H1 (cell line): Measurements from ENCODE around the gene SPATA32. TPM values are rescaled to one million over a fixed set of nuclear protein-coding genes. Genes with fewer than 3 reads are reported as not detected.

Source experiments
- CTCF ChIA-PET: fragments of 300-600 bp; sonication (Branson Sonifier 250); formaldehyde crosslinking; loops from one replicate; lab custom pipeline; 2021; ENCODE audit not compliant: partially characterized antibody; lab: Charles Lee
- POLR2A ChIA-PET: fragments of 300-600 bp; sonication (Branson Sonifier 250); formaldehyde crosslinking; loops from one replicate; lab custom pipeline; 2021; ENCODE audit warnings: inconsistent platforms; ENCODE audit not compliant: partially characterized antibody; lab: Charles Lee
- DNase-seq, 2 experiments: peaks; one replicate each; pipeline versions ENCODE4 v3.0.0 to v3.0.0-alpha.2; 2010 to 2022; ENCODE audit warnings: low spot score in 2 of 2, low read depth in 1 of 2, mixed read lengths in 1 of 2
- FAIRE-seq: peaks from 2 replicates; lab custom pipeline; 2011; peaks lifted over from hg19 to GRCh38; lab: Jason Lieb, UNC
- H2AFZ ChIP-seq: 2 replicates; pipeline ENCODE4 v1.8.1; 2012; ENCODE audit warnings: low read length, inconsistent platforms
- H2AK5ac ChIP-seq: 2 replicates; pipeline ENCODE4 v1.6.1; 2013; ENCODE audit warnings: low read depth, low read length
- H2BK120ac ChIP-seq: replicated peaks from 2 replicates; pipeline ENCODE3; 2013; ENCODE audit warnings: low read depth, low read length, inconsistent platforms
- H2BK12ac ChIP-seq: 2 replicates; pipeline ENCODE4 v1.6.1; 2013; ENCODE audit warnings: low read depth, low read length
- H2BK15ac ChIP-seq: 2 replicates; pipeline ENCODE4 v1.6.1; 2013; ENCODE audit warnings: low read length
- H2BK20ac ChIP-seq: 2 replicates; pipeline ENCODE4 v1.6.1; 2013; ENCODE audit warnings: low read length
- H2BK5ac ChIP-seq: 2 replicates; pipeline ENCODE4 v1.6.1; 2013; ENCODE audit warnings: low read depth, low read length
- H3K14ac ChIP-seq: 2 replicates; pipeline ENCODE4 v1.6.1; 2013; ENCODE audit warnings: inconsistent platforms; ENCODE audit not compliant: insufficient read length
- H3K18ac ChIP-seq: 2 replicates; pipeline ENCODE4 v1.6.1; 2013; ENCODE audit warnings: low read length; ENCODE audit errors: extremely low read depth
- H3K23ac ChIP-seq: 2 replicates; pipeline ENCODE4 v1.6.1; 2013; ENCODE audit warnings: inconsistent platforms; ENCODE audit not compliant: insufficient read length
- H3K23me2 ChIP-seq: 2 replicates; pipeline ENCODE4 v1.6.1; 2013; ENCODE audit warnings: low read depth, low read length
- H3K27ac ChIP-seq: 2 replicates; pipeline ENCODE4 v1.6.1; 2011; ENCODE audit warnings: low read depth, low read length, inconsistent platforms
- H3K27me3 ChIP-seq, 4 experiments: replicated peaks in 1 of 4; 1 replicate in 1 of 4; 2 replicates in 3 of 4; pipeline versions ENCODE4 v1.6.1 to v1.8.1; 2011 to 2013; ENCODE audit warnings: low read length in 3 of 4, mild to moderate bottlenecking in 3 of 4, inconsistent platforms in 2 of 4, mixed read lengths in 2 of 4, moderate library complexity in 1 of 4; ENCODE audit not compliant: control insufficient read depth in 3 of 4, insufficient read depth in 3 of 4; ENCODE audit errors: extremely low read depth in 1 of 4
- H3K36me3 ChIP-seq, 4 experiments: 2 replicates each; pipeline versions ENCODE4 v1.6.1 to v1.8.1; 2011 to 2013; ENCODE audit warnings: mild to moderate bottlenecking in 4 of 4, low read length in 3 of 4, moderate library complexity in 2 of 4, control low read depth in 1 of 4, inconsistent platforms in 1 of 4; ENCODE audit not compliant: insufficient read depth in 4 of 4, control insufficient read depth in 2 of 4
- H3K4ac ChIP-seq: replicated peaks from 2 replicates; pipeline ENCODE3; 2013; ENCODE audit warnings: low read length, low read depth, mixed read lengths, inconsistent platforms; ENCODE audit not compliant: insufficient read length
- H3K4me1 ChIP-seq, 4 experiments: replicated peaks in 1 of 4; 1 replicate in 1 of 4; 2 replicates in 3 of 4; pipeline versions ENCODE4 v1.6.1 to v1.8.1; 2011 to 2013; ENCODE audit warnings: low read length in 3 of 4, inconsistent platforms in 2 of 4, mixed read lengths in 1 of 4; ENCODE audit not compliant: insufficient read depth in 4 of 4, control insufficient read depth in 3 of 4
- H3K4me2 ChIP-seq, 2 experiments: 2 replicates each; pipeline versions ENCODE4 v1.6.1 to v1.8.1; 2011 to 2013; ENCODE audit warnings: low read depth in 2 of 2, low read length in 2 of 2, control low read depth in 1 of 2, inconsistent platforms in 1 of 2, mild to moderate bottlenecking in 1 of 2; ENCODE audit not compliant: insufficient read depth in 1 of 2
- H3K4me3 ChIP-seq, 4 experiments: fragments of 200-600, 300-600 bp in 1 of 4; sonication (generic), shearing (Covaris generic), sonication (Bioruptor Twin) in 1 of 4; 2 replicates each; pipeline versions ENCODE4 v1.5.1 to v1.8.1; 2011 to 2016; ENCODE audit warnings: low read length in 4 of 4, low read depth in 3 of 4, control low read depth in 2 of 4, inconsistent platforms in 2 of 4, mild to moderate bottlenecking in 2 of 4, mixed read lengths in 1 of 4, moderate library complexity in 1 of 4; ENCODE audit not compliant: insufficient read depth in 2 of 4; ENCODE audit errors: extremely low read depth in 1 of 4
- H3K56ac ChIP-seq: replicated peaks from 2 replicates; pipeline ENCODE3; 2013; ENCODE audit warnings: low read depth, mild to moderate bottlenecking, mixed read lengths, low read length, inconsistent platforms; ENCODE audit not compliant: insufficient read length
- H3K79me1 ChIP-seq: 2 replicates; pipeline ENCODE4 v1.6.1; 2013; ENCODE audit warnings: low read depth, low read length, control low read depth
- H3K79me2 ChIP-seq, 2 experiments: 2 replicates each; pipeline versions ENCODE4 v1.6.1 to v1.8.1; 2012 to 2013; ENCODE audit warnings: low read length in 2 of 2, mild to moderate bottlenecking in 2 of 2, inconsistent platforms in 1 of 2; ENCODE audit not compliant: insufficient read depth in 2 of 2, control insufficient read depth in 1 of 2
- H3K9ac ChIP-seq, 4 experiments: replicated peaks in 1 of 4; 1 replicate in 1 of 4; 2 replicates in 3 of 4; pipeline versions ENCODE4 v1.6.1 to v1.8.1; 2011 to 2013; ENCODE audit warnings: low read depth in 3 of 4, low read length in 3 of 4, control low read depth in 2 of 4, mild to moderate bottlenecking in 2 of 4, moderate library complexity in 2 of 4, inconsistent platforms in 1 of 4; ENCODE audit errors: extremely low read depth in 1 of 4
- H3K9me3 ChIP-seq, 2 experiments: 2 replicates each; pipeline versions ENCODE4 v1.6.1 to v1.8.1; 2012 to 2013; ENCODE audit warnings: mild to moderate bottlenecking in 2 of 2, moderate library complexity in 2 of 2, control low read depth in 1 of 2, inconsistent platforms in 1 of 2, low read depth in 1 of 2, low read length in 1 of 2, mixed read lengths in 1 of 2; ENCODE audit not compliant: insufficient read depth in 2 of 2
- H4K20me1 ChIP-seq, 2 experiments: replicated peaks in 1 of 2; 2 replicates each; pipeline versions ENCODE3 to v1.8.1; 2011 to 2013; ENCODE audit warnings: inconsistent platforms in 2 of 2, low read length in 2 of 2, mild to moderate bottlenecking in 1 of 2; ENCODE audit not compliant: insufficient read depth in 2 of 2, control insufficient read depth in 1 of 2
- H4K5ac ChIP-seq: 2 replicates; pipeline ENCODE4 v1.6.1; 2013; ENCODE audit warnings: low read length, low read depth, mixed read lengths, inconsistent platforms; ENCODE audit not compliant: insufficient read length
- H4K8ac ChIP-seq: 2 replicates; pipeline ENCODE4 v1.8.0; 2013; ENCODE audit warnings: mild to moderate bottlenecking, moderate library complexity, low read length, inconsistent platforms; ENCODE audit not compliant: insufficient read depth; ENCODE audit errors: extremely low read depth
- H4K91ac ChIP-seq: replicated peaks from 2 replicates; pipeline ENCODE3; 2013; ENCODE audit warnings: low read length, mixed read lengths, inconsistent platforms; ENCODE audit not compliant: insufficient read length
- ATF3 ChIP-seq: IDR thresholded peaks from 2 replicates; pipeline ENCODE4 v1.6.1; 2011; ENCODE audit warnings: low read depth, mild to moderate bottlenecking, low read length; ENCODE audit not compliant: insufficient read depth
- MAFK ChIP-seq: IDR thresholded peaks from 2 replicates; pipeline ENCODE4 v1.6.1; 2012; ENCODE audit warnings: low read depth, mild to moderate bottlenecking, improper control_type of control experiment, low read length
- PHF8 ChIP-seq: fragments of 200-600 bp; sonication (generic); conservative IDR thresholded peaks from 2 replicates; pipeline ENCODE4 v1.7.1; 2012; ENCODE audit warnings: low read depth, mild to moderate bottlenecking, inconsistent platforms, low read length, moderate library complexity
- WGBS, 2 experiments: shearing (Covaris generic) in 1 of 2; methylation state at CpG; one replicate each; pipeline versions ENCODE4 v1.1.6 to v1.1.7; 2013 to 2015; ENCODE audit warnings: low lambda C conversion rate in 2 of 2, mixed read lengths in 2 of 2, inconsistent platforms in 1 of 2, low coverage in 1 of 2, missing lambda C conversion rate in 1 of 2; ENCODE audit not compliant: insufficient replicate concordance in 2 of 2, insufficient coverage in 1 of 2, insufficient read length in 1 of 2; ENCODE audit errors: extremely low coverage in 1 of 2, missing lambda C conversion rate in 1 of 2; 5-methylcytosine and 5-hydroxymethylcytosine counted together
- polyA plus RNA-seq, 7 experiments: library from polyadenylated mRNA; depleted of rRNA in 3 of 7; stranded (reverse) in 5 of 7; unstranded in 2 of 7; fragments of >200 nt in 5 of 7; fragments of 200-250 nt in 2 of 7; gene quantifications; 1 replicate in 5 of 7; 2 replicates in 1 of 7; 4 replicates in 1 of 7; pipeline versions ENCODE4 v1.2.1 to v1.2.3, GENCODE V29; 2011 to 2013; ENCODE audit warnings: missing spikeins in 2 of 7, mixed read lengths in 2 of 7
- total RNA-seq: library from RNA; stranded (reverse); fragmentation: NEBNext Ultra II Directional; extraction: Animal tissue kit (Norgen Biotek cat#: 25700); gene quantifications from 2 replicates; pipeline ENCODE4 v1.2.1, GENCODE V29; 2021

SPATA32 gene
- total and polyA plus RNA-seq, 2 of the 8 experiments (the other 6 are each of a cell fraction or from before 2014, with no cell fraction given), result 0.24 TPM; not detected in 1

- H4K91ac ChIP-seq, result no peak overlapping the region
- no peak for FAIRE-seq
- no peak overlapping the region for H2BK5ac ChIP-seq
- no peak overlapping the region for H4K5ac ChIP-seq
- no peak overlapping the region for H2AK5ac ChIP-seq
- ChIA-PET CTCF (interaction anchor here (0.8 to 29.1 kb wide), 12 partner anchors 10 to 130 kb away, joined by 3 to 579 read pairs (median 8); partner anchors contain the start of gene ACBD4), POLR2A (interaction anchor here (1.0 to 4.3 kb wide), 3 partner anchors 9 to 157 kb away, joined by 3 to 16 read pairs (median 7); no protein-coding TSS in a partner anchor)
- no peak overlapping the region for H3K4me2 ChIP-seq
- H2AFZ ChIP-seq, result no peak overlapping the region
- H3K14ac ChIP-seq, result no peak overlapping the region
- no peaks in the 10 kb centered on the region for H3K9me3 ChIP-seq
- H3K27ac ChIP-seq, result no peak overlapping the region
- H3K23me2 ChIP-seq, result peaks cover 6% of the 10 kb centered on the region
- no peak for TF ChIP-seq PHF8
- TF ChIP-seq MAFK, result no peak
- no peak for TF ChIP-seq ATF3
- H3K27me3 ChIP-seq, result peaks cover 0 to 2% (median 0%) of the 10 kb centered on the region in 4 experiments; a peak in 2 of 7 replicates
- no peaks in the 10 kb centered on the region for H3K79me1 ChIP-seq
- H3K4me3 ChIP-seq, result no peak overlapping the region
- no peak overlapping the region for H3K4ac ChIP-seq
- H3K9ac ChIP-seq, result no peak overlapping the region
- H2BK20ac ChIP-seq, result no peak overlapping the region
- no peak overlapping the region for H2BK12ac ChIP-seq
- no peak overlapping the region for H2BK120ac ChIP-seq
- peaks cover 4 to 17% (median 12%) of the 10 kb centered on the region in 4 experiments for H3K36me3 ChIP-seq
- H4K8ac ChIP-seq, result no peak overlapping the region
- H2BK15ac ChIP-seq, result no peak overlapping the region
- H3K56ac ChIP-seq, result no peak overlapping the region
- DNase-seq, result no peak
- no peaks in the 10 kb centered on the region for H4K20me1 ChIP-seq
- H3K23ac ChIP-seq, result no peak overlapping the region
- no peak overlapping the region for H3K18ac ChIP-seq
- 100% methylated on average over 1 of the region's 1 CpG; no CpG with 5 or more reads in 1 of the 2 experiments for WGBS, 2 experiments
- peaks cover 4 to 10% (median 6%) of the 10 kb centered on the region in 4 experiments; a peak in 5 of 7 replicates for H3K4me1 ChIP-seq
- no peaks in the 10 kb centered on the region for H3K79me2 ChIP-seq
These were observed 3.9 kb upstream of the SPATA32 start for GRCh38 chr17:45265821-45266220.
